KBM-7 (cell line): ENCODE data around the gene RFC5.
"Not testable (repeated sequence)": the region's sequence is repeated elsewhere in the genome, so short reads cannot be mapped to it uniquely, and the experiment has no call there.

Experiments used
- DNase-seq: peaks from one replicate; pipeline ENCODE4 v3.0.0-alpha.2; 2015
- in situ Hi-C: fragments of 300-500 bp; cut with MboI; formaldehyde crosslinking; loops from 2 replicates; pipeline ENCODE4 v1.14.3; 2020; ENCODE audit warnings: low sequenced_read_pairs, low pct_unique_long_range_greater_than_20kb, mixed read lengths

RFC5 gene, protein sequence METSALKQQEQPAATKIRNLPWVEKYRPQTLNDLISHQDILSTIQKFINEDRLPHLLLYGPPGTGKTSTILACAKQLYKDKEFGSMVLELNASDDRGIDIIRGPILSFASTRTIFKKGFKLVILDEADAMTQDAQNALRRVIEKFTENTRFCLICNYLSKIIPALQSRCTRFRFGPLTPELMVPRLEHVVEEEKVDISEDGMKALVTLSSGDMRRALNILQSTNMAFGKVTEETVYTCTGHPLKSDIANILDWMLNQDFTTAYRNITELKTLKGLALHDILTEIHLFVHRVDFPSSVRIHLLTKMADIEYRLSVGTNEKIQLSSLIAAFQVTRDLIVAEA

DNA sequence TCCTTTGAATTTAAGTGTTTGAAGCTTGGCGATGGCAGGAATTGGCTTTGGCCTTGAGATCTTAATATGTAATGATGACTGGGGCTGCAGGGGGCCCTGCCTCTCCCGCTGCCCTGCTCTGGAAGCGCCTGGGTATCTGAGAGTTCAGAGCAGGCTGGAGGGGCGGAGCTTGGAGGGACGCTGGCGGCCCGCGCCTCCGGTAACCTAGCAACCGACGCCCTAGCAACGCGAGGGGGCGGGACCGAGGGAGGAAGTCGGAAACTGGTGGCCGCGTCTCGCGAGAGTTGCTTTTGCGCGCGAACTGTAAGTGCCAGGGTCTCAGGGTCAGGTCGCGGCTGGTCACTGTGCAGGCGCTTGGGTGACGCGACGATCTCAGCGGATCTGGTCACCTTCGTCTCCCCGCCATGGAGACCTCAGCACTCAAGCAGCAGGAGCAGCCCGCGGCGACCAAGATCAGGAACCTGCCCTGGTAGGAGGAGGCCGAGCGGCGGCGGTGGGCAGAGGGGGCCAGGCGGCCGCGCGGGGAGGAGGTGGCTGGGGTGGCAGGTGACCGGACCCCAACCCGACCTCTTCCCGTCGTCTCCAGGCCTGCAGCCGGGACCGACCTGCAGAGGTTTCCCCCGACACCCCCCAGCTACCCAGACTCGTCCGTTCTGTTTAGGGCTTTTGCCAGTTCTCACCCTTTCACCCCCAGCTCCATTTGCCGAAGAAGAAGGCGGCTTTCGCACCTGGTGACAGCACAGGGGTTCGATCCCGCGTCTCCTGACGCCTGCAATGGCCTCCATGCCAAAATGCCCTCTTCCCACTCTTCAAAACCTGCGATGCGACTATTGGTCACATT, at the start of gene RFC5:
Gene RFC5, plus strand, starts transcription at position 280 of the 841 bp plus-strand sequence. Its CDS starts 125 bp downstream, at position 405.
- in situ Hi-C loops, result no loop called here
- DNase-seq, result peak; percentile 97

- no peak for DNase-seq
- in situ Hi-C loops, result no loop called here
Measured at GRCh38 chr12:117967043-117967442, 49.5 kb upstream of the RFC5 start.

DNA sequence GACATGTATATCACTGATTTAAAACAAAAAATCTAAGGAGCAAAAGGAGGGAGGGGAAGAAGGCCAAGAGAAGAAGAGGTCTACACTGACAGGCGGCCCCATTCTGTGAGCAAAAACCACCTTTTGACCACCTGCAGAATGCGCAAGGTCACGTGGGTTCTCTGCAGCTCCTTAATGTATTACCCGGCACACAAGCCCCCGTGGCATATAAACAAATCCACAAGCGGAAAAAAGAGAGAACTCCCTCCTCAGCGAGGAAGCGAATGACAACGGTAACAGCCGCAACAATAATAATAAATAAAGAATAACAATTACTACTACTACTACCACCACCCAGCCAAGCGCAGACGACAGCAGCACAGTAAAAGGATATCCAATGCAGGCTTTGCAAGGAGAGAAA, 49.0 kb upstream of the RFC5 start:
- DNase-seq, result no peak
- in situ Hi-C loops, result no loop called here

DNA sequence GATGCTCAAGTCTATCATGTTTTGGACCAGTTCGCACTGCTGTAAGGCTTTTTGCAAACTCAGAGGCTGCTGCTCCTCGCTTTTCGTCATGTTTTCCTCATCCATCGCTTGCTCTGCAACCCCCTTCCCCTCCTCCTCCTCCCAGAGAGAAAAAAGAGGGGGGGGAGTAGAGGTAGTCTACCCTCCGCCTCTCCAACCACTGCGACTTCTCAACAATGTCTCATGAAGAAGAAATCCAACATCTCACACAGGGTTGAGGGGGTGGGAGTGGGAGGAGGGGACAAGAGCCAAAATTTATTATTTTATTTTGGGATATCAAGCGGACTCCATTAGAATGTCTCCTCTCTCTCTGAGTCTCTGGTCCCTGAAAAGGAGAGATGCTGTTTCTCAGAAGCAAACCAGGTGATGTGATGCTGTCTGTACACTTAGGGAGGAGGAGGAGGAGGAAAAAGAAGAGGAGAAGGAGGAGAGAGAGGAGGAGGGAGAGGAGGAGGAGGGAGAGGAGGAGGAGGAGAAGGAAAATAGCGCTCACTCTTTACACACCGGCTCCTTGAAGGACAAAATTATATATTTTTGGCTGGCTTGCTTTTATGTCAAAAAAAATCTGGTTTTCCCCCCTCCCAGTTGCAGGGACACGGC, 48.2 kb upstream of the RFC5 start:
- DNase-seq, result no peak
- in situ Hi-C loops, result no loop called here

DNA sequence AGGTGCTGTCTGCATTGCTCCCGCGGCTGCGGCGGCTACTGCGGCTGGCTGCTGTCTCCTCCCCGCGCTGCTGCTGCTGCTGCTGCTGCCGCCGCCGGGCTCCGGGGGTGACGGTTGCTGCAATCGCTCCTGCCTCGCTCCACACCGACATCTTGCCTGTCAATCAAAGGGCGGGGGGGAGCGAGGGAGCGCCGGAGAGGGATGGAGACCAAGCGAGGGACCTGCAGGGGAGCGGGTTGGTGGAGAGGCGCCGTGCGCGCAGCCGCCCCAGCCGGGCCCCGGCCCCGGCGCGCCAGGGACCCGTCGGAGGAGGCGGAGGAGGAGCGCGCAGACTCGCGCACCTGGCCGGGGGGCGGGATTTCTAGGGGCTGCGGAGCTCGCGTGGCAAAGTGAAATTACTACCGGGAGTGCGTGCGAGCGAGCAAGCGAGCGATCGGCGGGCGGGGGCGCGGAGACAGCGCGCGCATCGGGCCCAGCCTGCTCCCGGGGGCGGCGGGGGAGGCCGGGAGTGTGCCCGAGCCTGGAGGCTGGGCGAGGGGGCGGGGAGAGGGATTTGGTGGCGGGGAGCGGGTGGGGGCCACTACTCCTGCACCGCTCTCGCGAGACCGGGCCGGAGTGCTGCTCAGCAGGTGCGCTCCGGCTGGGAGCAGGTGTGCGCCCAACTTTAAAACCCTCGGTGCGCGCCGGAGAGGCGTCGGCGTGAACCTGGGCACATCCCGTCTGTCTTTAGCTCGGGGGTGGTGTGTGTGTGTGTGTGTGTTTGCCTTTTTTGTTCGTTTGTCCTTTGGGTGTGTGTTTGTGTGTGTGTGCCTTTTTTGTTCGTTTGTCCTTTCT, 47.5 kb upstream of the RFC5 start, which contains the start of gene KSR2:
Gene KSR2, minus strand, starts transcription at position 165 of the 834 bp plus-strand sequence. CDS start 735 bp downstream, outside the sequence.
- in situ Hi-C loops, result no loop called here
- DNase-seq, result peak; percentile 38

GRCh38 chr12:117970334-117970733, 46.2 kb upstream of the RFC5 start:
- in situ Hi-C loops, result no loop called here
- DNase-seq, result no peak

DNA sequence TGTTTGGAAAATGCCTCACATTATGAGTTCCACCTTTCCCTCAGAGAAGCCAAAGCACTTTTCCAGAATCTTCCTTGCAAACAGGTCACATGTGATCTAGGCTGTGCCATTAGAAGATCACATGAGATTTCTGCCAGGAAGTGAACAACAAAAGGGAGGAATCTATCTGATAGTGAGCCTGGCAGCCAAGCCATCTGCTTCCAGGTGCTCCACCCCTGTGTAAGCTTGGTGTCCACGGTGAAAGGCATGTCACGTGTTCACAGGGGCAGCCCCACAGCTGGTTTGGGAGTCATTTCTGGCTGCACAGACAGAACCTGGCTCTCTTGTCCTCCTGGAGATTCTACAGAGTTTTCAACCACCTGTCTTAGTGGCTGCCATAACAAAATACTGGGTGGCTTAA, 44.2 kb upstream of the RFC5 start:
- DNase-seq, result no peak
- in situ Hi-C loops, result no loop called here

GRCh38 chr12:117975006-117975405, 41.5 kb upstream of the RFC5 start:
- in situ Hi-C loops, result no loop called here
- no peak for DNase-seq

- no peak for DNase-seq
- in situ Hi-C loops, result no loop called here
Measured at GRCh38 chr12:117977373-117977772, 39.1 kb upstream of the RFC5 start.

- in situ Hi-C loops, result no loop called here
- DNase-seq, result no peak
Measured at GRCh38 chr12:117980616-117981015, 35.9 kb upstream of the RFC5 start.

- in situ Hi-C loops, result no loop called here
- no peak for DNase-seq
Measured at GRCh38 chr12:117981267-117981666, 35.2 kb upstream of the RFC5 start.

DNA sequence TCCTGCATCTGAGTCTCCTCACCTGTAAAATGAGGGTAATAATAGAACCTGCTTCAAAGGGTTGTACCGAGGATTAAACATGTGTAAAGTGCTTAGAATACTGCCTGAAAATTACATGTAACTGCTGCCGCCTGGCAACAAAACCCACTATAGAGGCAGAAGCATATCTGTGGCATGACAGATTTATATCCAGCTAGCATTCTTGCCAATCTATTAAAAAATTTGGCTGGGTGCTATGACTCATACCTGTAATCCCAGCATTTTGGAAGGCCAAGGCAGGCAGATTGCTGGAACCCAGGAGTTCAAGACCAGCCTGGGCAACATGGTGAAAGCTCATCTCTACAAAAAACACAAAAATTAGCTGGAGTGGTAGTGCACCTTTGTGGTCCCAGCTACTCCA, 31.3 kb upstream of the RFC5 start:
- in situ Hi-C loops, result no loop called here
- DNase-seq, result no peak

GRCh38 chr12:117986705-117987469, 29.6 kb upstream of the RFC5 start:
- DNase-seq, result no peak
- in situ Hi-C loops, result no loop called here

DNA sequence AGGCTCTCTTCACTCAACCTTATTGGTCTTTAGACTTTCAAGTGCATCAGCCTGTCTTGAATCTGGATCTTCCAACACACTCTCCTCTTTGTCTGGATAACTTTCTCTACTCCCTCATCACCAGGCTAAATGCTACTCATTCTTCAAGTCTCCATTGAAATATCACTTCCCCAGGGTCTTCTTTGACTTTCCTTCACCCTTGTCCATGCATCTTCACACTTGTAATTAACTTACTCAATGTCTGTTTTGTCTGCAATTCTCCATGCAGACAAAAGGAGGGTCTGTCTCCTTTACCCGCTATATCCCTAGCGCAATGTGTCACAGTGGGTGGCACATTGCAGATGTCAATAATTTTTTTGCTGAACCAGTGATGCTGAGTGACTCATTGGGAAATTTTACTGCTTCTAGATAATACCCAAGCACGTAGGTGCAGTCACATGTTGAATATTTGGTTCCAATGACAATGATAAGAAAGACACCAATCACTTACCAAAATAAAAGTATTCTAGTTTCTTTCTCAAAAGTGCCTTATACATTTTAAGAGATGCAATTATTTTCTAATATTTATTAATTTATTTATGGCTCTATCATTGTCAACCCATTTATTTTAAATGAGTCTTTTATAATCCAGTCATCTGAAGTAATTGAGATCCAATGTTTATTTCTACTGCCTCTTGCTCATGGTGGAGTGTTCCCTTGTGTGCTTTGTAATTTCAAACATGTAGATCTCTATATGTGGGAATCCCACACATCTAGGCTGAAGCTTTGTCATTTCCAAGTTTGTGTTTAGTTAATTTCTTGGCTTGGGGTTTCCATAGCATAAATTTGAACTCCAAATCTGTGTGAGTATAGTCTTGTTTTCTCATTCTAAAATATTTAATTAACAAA, 21.7 kb upstream of the RFC5 start:
- in situ Hi-C loops, result no loop called here
- no peak for DNase-seq

DNA sequence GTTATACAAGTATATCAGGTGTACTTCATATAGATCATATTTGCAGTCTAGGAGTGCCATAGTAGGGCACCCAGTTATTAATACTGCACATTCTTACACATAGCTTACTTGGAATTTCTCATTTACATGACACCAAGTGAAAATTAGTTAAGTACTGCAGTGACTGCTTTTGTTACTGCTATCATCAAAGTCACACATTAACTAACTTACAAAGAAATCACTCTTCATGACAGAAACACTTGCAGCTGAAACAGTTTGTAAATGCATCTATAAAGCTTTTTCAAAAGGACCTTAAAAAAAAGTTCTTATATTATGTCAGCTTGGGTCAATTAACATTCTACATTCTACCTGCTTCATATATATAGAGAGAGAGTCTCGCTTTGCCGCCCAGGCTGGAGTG, 17.8 kb upstream of the RFC5 start:
- in situ Hi-C loops, result no loop called here
- no peak for DNase-seq

GRCh38 chr12:117999806-118000205, 16.7 kb upstream of the RFC5 start:
- DNase-seq, in situ Hi-C loops: not testable (repeated sequence)

GRCh38 chr12:118010903-118011302, 5.6 kb upstream of the RFC5 start:
- in situ Hi-C loops, result no loop called here

More at GRCh38 chr12:118010903-118011302, 5.6 kb upstream of the RFC5 start:
- DNase-seq, result no peak
